ENCODE results near the gene MTNR1A. TPM values are rescaled to one million over a fixed set of nuclear protein-coding genes. Genes with fewer than 3 reads are reported as not detected.
A peak's percentile ranks its signal among the peaks of the same experiment; 100 is the strongest.

The MTNR1A gene
- total and polyA plus RNA-seq, 9 of the 15 experiments (the other 6 are each of a cell fraction or from before 2014, with no cell fraction given) = 0.09 to 0.12 (median 0.10) TPM; not detected in 5

GRCh38 chr4:186554539-186554913 lies 841 bp downstream of the MTNR1A start:
- DNase-seq (ENCODE audit: extremely low read depth in 1 of 4, low spot score in 3 of 4) (peak in 1 of 4 experiments; percentile 42), FAIRE-seq (peak; percentile 82), ATAC-seq (peak; percentile 84)
- Histone ChIP-seq H3K9me1 (ENCODE audit: control insufficient read depth, insufficient read depth, low read length) (no peaks in the 10 kb centered on the region), H3K27ac (ENCODE audit: extremely low read depth, low read depth, low read length) (no peak overlapping the region), H3K9ac (ENCODE audit: insufficient read depth in 1 of 2, low read depth in 2 of 2, low read length in 2 of 2) (no peak overlapping the region), H3K9me3 (replicated peaks; ENCODE audit: control insufficient read depth, insufficient read depth, low read depth, low read length) (no peaks in the 10 kb centered on the region), H3K79me2 (ENCODE audit: control insufficient read depth, insufficient read depth, low read length) (no peaks in the 10 kb centered on the region), H3K27me3 (ENCODE audit: control insufficient read depth in 2 of 2, insufficient read depth in 2 of 2, low read length in 2 of 2) (peaks cover 26% of the 10 kb centered on the region in 2 experiments; a peak in 4 of 5 replicates), H3K4me3 (no peak overlapping the region), H4K20me1 (replicated peaks; ENCODE audit: control insufficient read depth, insufficient read depth, low read length) (no peaks in the 10 kb centered on the region; the same call in 1 of the 2 replicates), H3K36me3 (ENCODE audit: control insufficient read depth, insufficient read depth, low read length) (no peaks in the 10 kb centered on the region), H3K4me2 (ENCODE audit: insufficient read depth, low read length) (peak overlapping the region; percentile 58), H3K4me1 (replicated peaks in 1 of 2; ENCODE audit: control insufficient read depth in 2 of 2, insufficient read depth in 2 of 2, low read length in 2 of 2) (peaks cover 0 to 8% of the 10 kb centered on the region in 2 experiments; a peak in 1 of 5 replicates), H2AFZ (ENCODE audit: low read depth, low read length) (peak overlapping the region; percentile 60; the same call in 1 of the 2 replicates)
- in situ Hi-C loops (cut with MboI) = no loop called here
- no TSS peak for BruUV-seq (replicated peaks)
- ChIA-PET CTCF (ENCODE audit: low intra/inter-chr PET ratio) (no interaction called here), POLR2A (no interaction called here)
- intact Hi-C loops (cut with micrococcal nuclease) = no loop called here
- 1% methylated on average over 12 of the region's 12 CpGs for WGBS (ENCODE audit: insufficient coverage, low coverage, missing lambda C conversion rate)
- no peak for TF ChIP-seq ATF4 (CRISPR knock-in tag; IDR thresholded peaks at IDR 0.05)
- TF ChIP-seq, protein P1, sequence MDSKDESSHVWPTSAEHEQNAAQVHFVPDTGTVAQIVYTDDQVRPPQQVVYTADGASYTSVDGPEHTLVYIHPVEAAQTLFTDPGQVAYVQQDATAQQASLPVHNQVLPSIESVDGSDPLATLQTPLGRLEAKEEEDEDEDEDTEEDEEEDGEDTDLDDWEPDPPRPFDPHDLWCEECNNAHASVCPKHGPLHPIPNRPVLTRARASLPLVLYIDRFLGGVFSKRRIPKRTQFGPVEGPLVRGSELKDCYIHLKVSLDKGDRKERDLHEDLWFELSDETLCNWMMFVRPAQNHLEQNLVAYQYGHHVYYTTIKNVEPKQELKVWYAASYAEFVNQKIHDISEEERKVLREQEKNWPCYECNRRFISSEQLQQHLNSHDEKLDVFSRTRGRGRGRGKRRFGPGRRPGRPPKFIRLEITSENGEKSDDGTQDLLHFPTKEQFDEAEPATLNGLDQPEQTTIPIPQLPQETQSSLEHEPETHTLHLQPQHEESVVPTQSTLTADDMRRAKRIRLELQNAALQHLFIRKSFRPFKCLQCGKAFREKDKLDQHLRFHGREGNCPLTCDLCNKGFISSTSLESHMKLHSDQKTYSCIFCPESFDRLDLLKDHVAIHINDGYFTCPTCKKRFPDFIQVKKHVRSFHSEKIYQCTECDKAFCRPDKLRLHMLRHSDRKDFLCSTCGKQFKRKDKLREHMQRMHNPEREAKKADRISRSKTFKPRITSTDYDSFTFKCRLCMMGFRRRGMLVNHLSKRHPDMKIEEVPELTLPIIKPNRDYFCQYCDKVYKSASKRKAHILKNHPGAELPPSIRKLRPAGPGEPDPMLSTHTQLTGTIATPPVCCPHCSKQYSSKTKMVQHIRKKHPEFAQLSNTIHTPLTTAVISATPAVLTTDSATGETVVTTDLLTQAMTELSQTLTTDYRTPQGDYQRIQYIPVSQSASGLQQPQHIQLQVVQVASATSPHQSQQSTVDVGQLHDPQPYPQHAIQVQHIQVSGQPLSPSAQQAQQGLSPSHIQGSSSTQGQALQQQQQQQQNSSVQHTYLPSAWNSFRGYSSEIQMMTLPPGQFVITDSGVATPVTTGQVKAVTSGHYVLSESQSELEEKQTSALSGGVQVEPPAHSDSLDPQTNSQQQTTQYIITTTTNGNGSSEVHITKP (IDR thresholded peaks at IDR 0.05; ENCODE audit: partially characterized antibody) = no peak
- peak; percentile 33 to 53 for TF ChIP-seq RAD21 (CRISPR knock-in tag; conservative IDR thresholded peaks at IDR 0.05 in 1 of 2, IDR thresholded peaks at IDR 0.05 in 1 of 2)
- no peak for TF ChIP-seq KLF6 (CRISPR knock-in tag; IDR thresholded peaks at IDR 0.05; ENCODE audit: borderline replicate concordance)
- TF ChIP-seq SMC3 (conservative IDR thresholded peaks at IDR 0.05; ENCODE audit: insufficient read depth, low read depth, low read length) = 0 out of 2 replicates have a peak, but pooled peaks have one; percentile 9
- peak; percentile 50 to 53; a peak in 1 of 4 replicates for TF ChIP-seq FOXK2 (conservative IDR thresholded peaks at IDR 0.05 in 1 of 2, IDR thresholded peaks at IDR 0.05 in 1 of 2; ENCODE audit: low read depth in 2 of 2)
- TF ChIP-seq, protein P2, sequence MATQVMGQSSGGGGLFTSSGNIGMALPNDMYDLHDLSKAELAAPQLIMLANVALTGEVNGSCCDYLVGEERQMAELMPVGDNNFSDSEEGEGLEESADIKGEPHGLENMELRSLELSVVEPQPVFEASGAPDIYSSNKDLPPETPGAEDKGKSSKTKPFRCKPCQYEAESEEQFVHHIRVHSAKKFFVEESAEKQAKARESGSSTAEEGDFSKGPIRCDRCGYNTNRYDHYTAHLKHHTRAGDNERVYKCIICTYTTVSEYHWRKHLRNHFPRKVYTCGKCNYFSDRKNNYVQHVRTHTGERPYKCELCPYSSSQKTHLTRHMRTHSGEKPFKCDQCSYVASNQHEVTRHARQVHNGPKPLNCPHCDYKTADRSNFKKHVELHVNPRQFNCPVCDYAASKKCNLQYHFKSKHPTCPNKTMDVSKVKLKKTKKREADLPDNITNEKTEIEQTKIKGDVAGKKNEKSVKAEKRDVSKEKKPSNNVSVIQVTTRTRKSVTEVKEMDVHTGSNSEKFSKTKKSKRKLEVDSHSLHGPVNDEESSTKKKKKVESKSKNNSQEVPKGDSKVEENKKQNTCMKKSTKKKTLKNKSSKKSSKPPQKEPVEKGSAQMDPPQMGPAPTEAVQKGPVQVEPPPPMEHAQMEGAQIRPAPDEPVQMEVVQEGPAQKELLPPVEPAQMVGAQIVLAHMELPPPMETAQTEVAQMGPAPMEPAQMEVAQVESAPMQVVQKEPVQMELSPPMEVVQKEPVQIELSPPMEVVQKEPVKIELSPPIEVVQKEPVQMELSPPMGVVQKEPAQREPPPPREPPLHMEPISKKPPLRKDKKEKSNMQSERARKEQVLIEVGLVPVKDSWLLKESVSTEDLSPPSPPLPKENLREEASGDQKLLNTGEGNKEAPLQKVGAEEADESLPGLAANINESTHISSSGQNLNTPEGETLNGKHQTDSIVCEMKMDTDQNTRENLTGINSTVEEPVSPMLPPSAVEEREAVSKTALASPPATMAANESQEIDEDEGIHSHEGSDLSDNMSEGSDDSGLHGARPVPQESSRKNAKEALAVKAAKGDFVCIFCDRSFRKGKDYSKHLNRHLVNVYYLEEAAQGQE (IDR thresholded peaks at IDR 0.05; ENCODE audit: borderline replicate concordance) = peak; percentile 54
- TF ChIP-seq, protein P2 (CRISPR knock-in tag; IDR thresholded peaks at IDR 0.05; ENCODE audit: low read depth) = no peak
- TF ChIP-seq NEUROD1 (IDR thresholded peaks at IDR 0.05; ENCODE audit: borderline replicate concordance, low read depth, low read length, partially characterized antibody) = no peak
